ENCODE measurements around the gene USP3. TPM values are rescaled to one million over a fixed set of nuclear protein-coding genes. Genes with fewer than 3 reads are reported as not detected.

Gene USP3
- total and polyA plus RNA-seq, 10 donors, result 29.5 to 136 (median 95.0) TPM

DNA sequence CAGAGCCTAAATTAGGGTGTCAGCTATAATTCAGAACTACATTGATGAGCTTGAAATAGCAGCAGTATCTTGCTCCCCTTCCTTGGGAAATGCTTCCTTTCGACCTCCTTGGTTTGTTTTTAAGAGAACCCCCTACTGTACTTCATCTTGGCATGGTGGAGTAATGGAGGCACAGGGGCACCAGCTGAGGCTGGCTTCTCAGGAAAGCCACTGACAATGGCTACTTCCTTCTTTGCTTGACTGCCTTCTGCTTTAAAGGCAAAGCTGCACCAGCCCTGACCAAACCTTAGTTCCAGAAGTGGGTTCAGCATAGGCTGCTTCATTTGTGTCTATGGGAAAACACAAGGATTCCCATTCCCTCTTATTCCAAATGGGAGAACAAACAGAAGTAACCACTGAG is 91.3 kb downstream of the USP3 start:
- H3K36me3 ChIP-seq, result peaks cover 0 to 45% (median 26%) of the 10 kb centered on the region in 6 donors
- TF ChIP-seq POLR2A (IDR thresholded peaks at IDR 0.05) (no peak), POLR2AphosphoS5 (IDR thresholded peaks at IDR 0.05) (no peak)
- TF ChIP-seq, protein P1, sequence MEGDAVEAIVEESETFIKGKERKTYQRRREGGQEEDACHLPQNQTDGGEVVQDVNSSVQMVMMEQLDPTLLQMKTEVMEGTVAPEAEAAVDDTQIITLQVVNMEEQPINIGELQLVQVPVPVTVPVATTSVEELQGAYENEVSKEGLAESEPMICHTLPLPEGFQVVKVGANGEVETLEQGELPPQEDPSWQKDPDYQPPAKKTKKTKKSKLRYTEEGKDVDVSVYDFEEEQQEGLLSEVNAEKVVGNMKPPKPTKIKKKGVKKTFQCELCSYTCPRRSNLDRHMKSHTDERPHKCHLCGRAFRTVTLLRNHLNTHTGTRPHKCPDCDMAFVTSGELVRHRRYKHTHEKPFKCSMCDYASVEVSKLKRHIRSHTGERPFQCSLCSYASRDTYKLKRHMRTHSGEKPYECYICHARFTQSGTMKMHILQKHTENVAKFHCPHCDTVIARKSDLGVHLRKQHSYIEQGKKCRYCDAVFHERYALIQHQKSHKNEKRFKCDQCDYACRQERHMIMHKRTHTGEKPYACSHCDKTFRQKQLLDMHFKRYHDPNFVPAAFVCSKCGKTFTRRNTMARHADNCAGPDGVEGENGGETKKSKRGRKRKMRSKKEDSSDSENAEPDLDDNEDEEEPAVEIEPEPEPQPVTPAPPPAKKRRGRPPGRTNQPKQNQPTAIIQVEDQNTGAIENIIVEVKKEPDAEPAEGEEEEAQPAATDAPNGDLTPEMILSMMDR (IDR thresholded peaks at IDR 0.05 in 8 of 11, conservative IDR thresholded peaks at IDR 0.05 in 3 of 11), result no peak
- 58 to 81% (median 60%) methylated on average over 1 of the region's 1 CpG for WGBS, 5 donors
- no peaks in the 10 kb centered on the region for H3K9me3 ChIP-seq
- intact Hi-C loops (cut with DNase I; ENCODE audit: low total_unique reads), result loop anchor here (10.0 kb wide), 1 partner anchor 121 kb away; no protein-coding TSS in a partner anchor
- no peaks in the 10 kb centered on the region for H3K27me3 ChIP-seq (replicated peaks in 1 of 7)
- DNase-seq, result no peak
- no peak overlapping the region for H3K4me3 ChIP-seq
- H3K27ac ChIP-seq, result peak overlapping the region in 5 of 8 donors; percentile 13 to 90 (median 46)
- peaks cover 4 to 76% (median 51%) of the 10 kb centered on the region in 6 donors for H3K4me1 ChIP-seq

DNA sequence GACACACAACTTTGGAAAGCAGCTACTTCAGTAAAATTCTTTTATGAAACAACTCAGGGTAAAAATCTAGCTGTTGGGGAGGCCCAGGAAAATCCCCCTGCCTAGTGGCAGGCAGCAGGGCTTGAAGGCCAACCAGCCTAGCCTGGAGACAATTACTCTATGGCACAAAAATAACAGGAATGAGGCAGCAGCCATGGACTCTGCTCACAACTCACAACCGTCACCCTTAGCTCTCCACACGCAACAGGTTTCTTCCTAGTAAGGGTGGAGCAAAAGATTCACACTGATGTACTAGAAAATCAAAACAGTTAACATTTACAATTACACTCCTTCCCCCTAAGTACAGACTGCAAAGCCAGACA is 92.3 kb downstream of the USP3 start:
- H3K36me3 ChIP-seq, result peaks cover 0 to 35% (median 17%) of the 10 kb centered on the region in 6 donors
- no peak overlapping the region for H3K4me3 ChIP-seq
- TF ChIP-seq, protein P1 (IDR thresholded peaks at IDR 0.05 in 8 of 11, conservative IDR thresholded peaks at IDR 0.05 in 3 of 11), result no peak
- no peak for TF ChIP-seq POLR2AphosphoS5 (IDR thresholded peaks at IDR 0.05)
- TF ChIP-seq POLR2A (IDR thresholded peaks at IDR 0.05), result no peak
- WGBS, 5 donors, result 70 to 92% (median 85%) methylated on average over 2 of the region's 2 CpGs
- H3K4me1 ChIP-seq, result peaks cover 5 to 84% (median 55%) of the 10 kb centered on the region in 6 donors
- no peaks in the 10 kb centered on the region for H3K27me3 ChIP-seq (replicated peaks in 1 of 7)
- H3K27ac ChIP-seq, result peak overlapping the region in 5 of 8 donors; percentile 0 to 90 (median 46)
- intact Hi-C loops (cut with DNase I; ENCODE audit: low total_unique reads), result loop anchor here (10.0 kb wide), 1 partner anchor 122 kb away; no protein-coding TSS in a partner anchor
- no peaks in the 10 kb centered on the region for H3K9me3 ChIP-seq
- DNase-seq, result no peak

DNA sequence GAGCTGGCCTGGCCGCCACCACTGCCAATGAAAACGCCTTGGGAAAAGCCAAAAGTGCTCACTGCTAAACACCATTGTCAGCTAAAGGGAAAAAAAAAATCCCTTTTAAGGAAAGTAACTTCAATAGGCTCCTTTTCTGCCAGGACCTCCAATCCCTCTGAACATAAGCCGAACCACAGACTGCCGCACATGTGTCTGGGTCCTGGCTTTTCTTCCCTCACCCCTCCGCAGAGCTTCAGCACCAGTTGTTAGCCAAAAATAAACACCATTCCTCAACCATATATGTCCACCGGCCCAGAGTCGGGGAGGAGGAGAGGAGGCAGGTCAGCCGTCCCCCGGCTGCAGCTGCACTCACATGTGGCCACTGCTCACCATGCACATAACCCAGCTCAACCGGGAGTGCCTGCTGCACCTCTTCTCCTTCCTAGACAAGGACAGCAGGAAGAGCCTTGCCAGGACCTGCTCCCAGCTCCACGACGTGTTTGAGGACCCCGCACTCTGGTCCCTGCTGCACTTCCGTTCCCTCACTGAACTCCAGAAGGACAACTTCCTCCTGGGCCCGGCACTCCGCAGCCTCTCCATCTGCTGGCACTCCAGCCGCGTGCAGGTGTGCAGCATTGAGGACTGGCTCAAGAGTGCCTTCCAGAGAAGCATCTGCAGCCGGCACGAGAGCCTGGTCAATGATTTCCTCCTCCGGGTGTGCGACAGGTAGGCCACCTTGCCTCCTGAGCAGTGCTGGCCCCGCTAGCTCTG is 92.8 kb downstream of the USP3 start, which contains the start of gene FBXL22:
Gene FBXL22 (plus strand): TSS at position 350 of the 753 bp plus-strand sequence. CDS start 6 bp downstream, at position 356.
- H3K27me3 ChIP-seq (replicated peaks in 1 of 7), result no peaks in the 10 kb centered on the region
- H3K4me3 ChIP-seq, result no peak within 1 kb of the TSS
- H3K27ac ChIP-seq, result peak within 1 kb of the TSS in 5 of 8 donors; percentile 87 to 93 (median 90)
- 72 to 79% (median 76%) methylated on average over 23 of the region's 23 CpGs for WGBS, 5 donors
- H3K4me1 ChIP-seq, result peaks cover 10 to 84% (median 61%) of the 10 kb centered on the region in 6 donors
- intact Hi-C loops (cut with DNase I; ENCODE audit: low total_unique reads), result loop anchor here (10.0 kb wide), 1 partner anchor 122 kb away; no protein-coding TSS in a partner anchor
- TF ChIP-seq, protein P1 (IDR thresholded peaks at IDR 0.05 in 8 of 11, conservative IDR thresholded peaks at IDR 0.05 in 3 of 11), result no peak
- TF ChIP-seq POLR2A (IDR thresholded peaks at IDR 0.05), result no peak
- peak in 2 of 3 donors; percentile 42 to 64 for TF ChIP-seq POLR2AphosphoS5 (IDR thresholded peaks at IDR 0.05)
- H3K9me3 ChIP-seq, result no peaks in the 10 kb centered on the region
- DNase-seq, result no peak
- peaks cover 0 to 30% (median 13%) of the 10 kb centered on the region in 6 donors for H3K36me3 ChIP-seq

DNA sequence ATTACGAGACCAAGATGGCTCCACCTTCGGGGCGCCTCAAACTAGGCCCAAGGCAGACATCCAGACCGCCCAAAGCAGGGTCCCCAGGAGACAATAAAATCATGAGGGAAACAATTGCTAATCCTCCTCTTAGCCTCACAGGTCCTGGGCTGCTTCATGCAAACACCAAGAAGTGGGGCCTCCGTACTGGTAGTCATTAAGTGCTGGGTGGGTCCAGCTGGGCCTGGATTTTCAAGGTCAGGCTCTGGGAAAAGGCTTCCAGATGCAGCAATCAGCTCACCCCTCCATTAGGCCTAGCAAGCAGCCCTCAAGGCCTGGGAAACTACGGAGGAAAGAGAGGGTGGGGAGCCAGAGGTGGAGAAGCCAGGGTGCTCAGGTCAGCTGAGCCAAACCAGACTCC is 93.4 kb downstream of the USP3 start:
- intact Hi-C loops (cut with DNase I; ENCODE audit: low total_unique reads), result loop anchor here (10.0 kb wide), 1 partner anchor 123 kb away; no protein-coding TSS in a partner anchor
- peaks cover 10 to 90% (median 65%) of the 10 kb centered on the region in 6 donors for H3K4me1 ChIP-seq

More for the DNA sequence above, 93.4 kb downstream of the USP3 start:
- DNase-seq, result no peak
- peak overlapping the region in 5 of 8 donors; percentile 87 to 93 (median 90) for H3K27ac ChIP-seq
- peaks cover 0 to 24% (median 10%) of the 10 kb centered on the region in 6 donors for H3K36me3 ChIP-seq
- 80 to 89% (median 87%) methylated on average over 2 to 6 of the region's 6 CpGs for WGBS, 5 donors
- H3K9me3 ChIP-seq, result no peaks in the 10 kb centered on the region
- H3K27me3 ChIP-seq (replicated peaks in 1 of 7), result no peaks in the 10 kb centered on the region
- no peak overlapping the region for H3K4me3 ChIP-seq
- TF ChIP-seq, protein P1 (IDR thresholded peaks at IDR 0.05 in 8 of 11, conservative IDR thresholded peaks at IDR 0.05 in 3 of 11), result no peak
- no peak for TF ChIP-seq POLR2A (IDR thresholded peaks at IDR 0.05)
- TF ChIP-seq POLR2AphosphoS5 (IDR thresholded peaks at IDR 0.05), result no peak
